KMS-11 (cell line): ENCODE measurements around the gene C2CD2.

ENCODE experiments used
- H2AFZ ChIP-seq: fragments of 200-600 bp; sonication (generic); 2 replicates; pipeline ENCODE4 v1.6.1; 2016; ENCODE audit warnings: antibody characterized with exemption, mixed run types, low read depth
- H3K27ac ChIP-seq: fragments of 200-600 bp; sonication (generic); 2 replicates; pipeline ENCODE4 v1.6.1; 2016; ENCODE audit warnings: mild to moderate bottlenecking, mixed run types
- H3K27me3 ChIP-seq: fragments of 200-600 bp; sonication (generic); 2 replicates; pipeline ENCODE4 v1.6.1; 2017; ENCODE audit warnings: mild to moderate bottlenecking, low read depth, mixed run types, moderate library complexity; ENCODE audit not compliant: insufficient read depth
- H3K36me3 ChIP-seq: fragments of 200-600 bp; sonication (generic); 2 replicates; pipeline ENCODE4 v1.6.1; 2017; ENCODE audit warnings: mild to moderate bottlenecking, mixed run types; ENCODE audit not compliant: insufficient read depth
- H3K4me1 ChIP-seq: fragments of 200-600 bp; sonication (generic); 2 replicates; pipeline ENCODE4 v1.6.1; 2016; ENCODE audit warnings: mild to moderate bottlenecking, low read depth, mixed run types; ENCODE audit not compliant: poor library complexity, severe bottlenecking
- H3K4me2 ChIP-seq: fragments of 200-600 bp; sonication (generic); 2 replicates; pipeline ENCODE4 v1.7.0; 2016; ENCODE audit warnings: mild to moderate bottlenecking, mixed run types
- H3K4me3 ChIP-seq: fragments of 200-600 bp; sonication (generic); IDR thresholded peaks from 2 replicates; pipeline ENCODE4 v1.6.1; 2017; ENCODE audit warnings: low read depth, low read length, mixed read lengths; ENCODE audit not compliant: insufficient read depth
- H3K79me2 ChIP-seq: fragments of 200-600 bp; sonication (generic); 2 replicates; pipeline ENCODE4 v1.6.1; 2016; ENCODE audit warnings: low read depth, mixed run types; ENCODE audit not compliant: insufficient read depth
- H3K9ac ChIP-seq: fragments of 200-600 bp; sonication (generic); 2 replicates; pipeline ENCODE4 v1.6.1; 2016; ENCODE audit warnings: mild to moderate bottlenecking, mixed run types
- H4K20me1 ChIP-seq: fragments of 200-600 bp; sonication (generic); 2 replicates; pipeline ENCODE4 v1.6.1; 2016; ENCODE audit warnings: mild to moderate bottlenecking, mixed run types; ENCODE audit not compliant: insufficient read depth
- CTCF ChIP-seq: fragments of 200-600 bp; sonication (generic); conservative IDR thresholded peaks from 2 replicates; pipeline ENCODE4 v1.6.1; 2017; ENCODE audit warnings: low read depth, mild to moderate bottlenecking, antibody characterized with exemption, low read length, moderate library complexity, mixed read lengths

C2CD2 gene

DNA sequence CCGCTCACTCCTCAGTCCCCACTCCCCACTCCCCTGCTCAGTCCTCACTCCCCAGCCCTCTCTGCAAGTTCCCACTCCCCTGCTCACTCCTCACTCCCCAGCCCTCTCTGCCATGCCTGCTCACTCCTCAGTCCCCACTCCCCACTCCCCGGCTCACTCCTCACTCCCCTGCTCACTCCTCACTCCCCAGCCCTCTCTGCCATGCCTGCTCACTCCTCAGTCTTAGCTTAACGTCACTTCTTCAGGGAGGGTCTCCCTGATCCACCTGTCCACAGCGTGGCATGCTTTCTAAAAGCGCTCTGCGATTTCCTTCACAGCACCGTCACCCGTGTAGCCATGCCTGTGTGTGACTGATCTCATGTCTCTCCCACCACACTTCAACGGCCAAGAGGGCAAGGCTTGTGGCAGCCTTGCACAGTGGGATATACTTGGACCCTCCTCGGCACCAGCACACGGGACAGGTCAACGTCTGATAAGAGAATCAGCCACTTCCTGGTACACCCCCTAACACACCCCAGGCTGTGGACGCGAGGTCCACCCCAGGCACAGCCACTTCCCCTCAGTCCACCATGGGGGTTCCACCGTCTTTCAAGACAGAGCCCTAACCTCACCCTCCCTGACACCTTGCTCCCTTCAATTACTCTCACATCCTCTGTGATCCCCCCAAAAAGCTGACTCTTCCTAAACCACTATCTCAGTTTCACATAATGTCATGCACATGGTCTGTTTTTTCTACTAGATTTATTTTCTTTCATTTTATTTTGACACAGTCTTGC, 88.6 kb downstream of the C2CD2 start:
- no peak overlapping the region for H3K4me3 ChIP-seq
- no peaks in the 10 kb centered on the region for H4K20me1 ChIP-seq
- H3K27ac ChIP-seq = no peak overlapping the region
- no peak overlapping the region for H3K9ac ChIP-seq
- H3K27me3 ChIP-seq = no peaks in the 10 kb centered on the region
- TF ChIP-seq CTCF = no peak
- no peaks in the 10 kb centered on the region for H3K36me3 ChIP-seq
- peaks cover 43% of the 10 kb centered on the region for H3K4me1 ChIP-seq
- peak overlapping the region; percentile 9; the same call in 1 of the 2 replicates for H3K4me2 ChIP-seq
- H3K79me2 ChIP-seq = no peaks in the 10 kb centered on the region
- no peak overlapping the region for H2AFZ ChIP-seq

- peaks cover 43% of the 10 kb centered on the region for H3K4me1 ChIP-seq
- H2AFZ ChIP-seq = no peak overlapping the region
- H4K20me1 ChIP-seq = no peaks in the 10 kb centered on the region
- TF ChIP-seq CTCF = no peak
- H3K79me2 ChIP-seq = no peaks in the 10 kb centered on the region
- no peak overlapping the region for H3K4me3 ChIP-seq
- H3K9ac ChIP-seq = no peak overlapping the region
- H3K27ac ChIP-seq = no peak overlapping the region
- no peaks in the 10 kb centered on the region for H3K36me3 ChIP-seq
- H3K27me3 ChIP-seq = no peaks in the 10 kb centered on the region
- H3K4me2 ChIP-seq = no peak overlapping the region
Measured at GRCh38 chr21:41864311-41865001, 89.4 kb downstream of the C2CD2 start.

- no peaks in the 10 kb centered on the region for H3K79me2 ChIP-seq
- no peak overlapping the region for H2AFZ ChIP-seq
- H3K27me3 ChIP-seq = no peaks in the 10 kb centered on the region
- no peak overlapping the region for H3K9ac ChIP-seq
- no peaks in the 10 kb centered on the region for H4K20me1 ChIP-seq
- no peak overlapping the region for H3K4me2 ChIP-seq
- no peaks in the 10 kb centered on the region for H3K36me3 ChIP-seq
- H3K4me3 ChIP-seq = no peak overlapping the region
- TF ChIP-seq CTCF = no peak
- H3K27ac ChIP-seq = no peak overlapping the region
- H3K4me1 ChIP-seq = peaks cover 36% of the 10 kb centered on the region
Measured at GRCh38 chr21:41863439-41863740, 90.4 kb downstream of the C2CD2 start.

DNA sequence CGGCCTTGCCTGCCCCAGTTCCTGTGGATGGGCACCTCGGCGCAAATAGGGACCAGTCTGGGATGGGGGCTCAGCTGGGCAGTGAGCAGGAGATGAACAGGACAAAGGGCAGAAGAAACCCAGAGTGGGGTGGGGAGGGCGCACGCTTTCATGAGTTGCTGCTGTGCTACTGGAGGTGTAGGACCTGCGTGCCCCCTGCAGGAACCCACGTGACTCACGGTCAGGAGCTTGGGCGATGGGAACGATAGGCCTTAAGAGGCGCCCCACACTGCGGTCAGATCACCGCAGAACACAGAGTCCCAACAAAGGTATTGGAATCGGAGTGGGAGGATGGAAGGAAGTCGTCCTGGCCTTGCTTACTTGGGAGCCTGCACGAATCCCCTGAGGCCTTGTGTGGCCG, 91.8 kb downstream of the C2CD2 start:
- Histone ChIP-seq H3K9ac (no peak overlapping the region), H3K27me3 (no peaks in the 10 kb centered on the region), H3K4me1 (peaks cover 22% of the 10 kb centered on the region), H3K36me3 (no peaks in the 10 kb centered on the region), H3K4me3 (no peak overlapping the region), H3K4me2 (no peak overlapping the region), H4K20me1 (no peaks in the 10 kb centered on the region), H3K79me2 (no peaks in the 10 kb centered on the region), H2AFZ (no peak overlapping the region), H3K27ac (no peak overlapping the region)
- TF ChIP-seq CTCF = no peak
